HG02970 (cell line): ENCODE measurements around the gene FBXO17.
"Not testable (repeated sequence)": the region's sequence is repeated elsewhere in the genome, so short reads cannot be mapped to it uniquely, and the experiment has no call there.

Experiments
- ATAC-seq: cut with Tn5 transposase; IDR thresholded peaks from one replicate; pipeline ENCODE4 v1.9.1; 2021; ENCODE audit warnings: mild to moderate bottlenecking, moderate library complexity, moderate number of reproducible peaks; ENCODE audit not compliant: unreplicated experiment, low FRiP score

FBXO17 gene

GRCh38 chr19:38975214-38975860 lies at the start of gene FBXO17:
Gene FBXO17, minus strand, starts transcription at chr19:38975742. Its CDS starts 25,423 bp downstream, at chr19:38950319.
- no peak for ATAC-seq

GRCh38 chr19:39024875-39025641 lies 49.5 kb upstream of the FBXO17 start:
- no peak for ATAC-seq

GRCh38 chr19:39021063-39021462 lies 45.5 kb upstream of the FBXO17 start:
- ATAC-seq: no peak

GRCh38 chr19:39017646-39018045 lies 42.1 kb upstream of the FBXO17 start:
- no peak for ATAC-seq

- no peak for ATAC-seq
These were observed 41.5 kb upstream of the FBXO17 start for GRCh38 chr19:39017026-39017425.

GRCh38 chr19:39014037-39014436 lies 38.5 kb upstream of the FBXO17 start:
- ATAC-seq: no peak

GRCh38 chr19:39009001-39009400 lies 33.5 kb upstream of the FBXO17 start:
- ATAC-seq: no peak

GRCh38 chr19:39008137-39008536 lies 32.6 kb upstream of the FBXO17 start:
- ATAC-seq: no peak

- no peak for ATAC-seq
These were observed 31.6 kb upstream of the FBXO17 start for GRCh38 chr19:39007096-39007495.

GRCh38 chr19:39004403-39004802 lies 28.9 kb upstream of the FBXO17 start:
- no peak for ATAC-seq

- no peak for ATAC-seq
These were observed 28.3 kb upstream of the FBXO17 start for GRCh38 chr19:39003796-39004195.

GRCh38 chr19:39003188-39003587 lies 27.6 kb upstream of the FBXO17 start:
- ATAC-seq: no peak

GRCh38 chr19:39001041-39001440 lies 25.5 kb upstream of the FBXO17 start:
- no peak for ATAC-seq

GRCh38 chr19:38997576-38997975 lies 22.0 kb upstream of the FBXO17 start:
- ATAC-seq: not testable (repeated sequence)

- no peak for ATAC-seq
These were observed 17.7 kb upstream of the FBXO17 start for GRCh38 chr19:38993271-38993670.

- ATAC-seq: no peak
These were observed 15.6 kb upstream of the FBXO17 start for GRCh38 chr19:38990949-38991697.

- ATAC-seq: not testable (repeated sequence)
These were observed 14.1 kb upstream of the FBXO17 start for GRCh38 chr19:38989614-38990013.

- no peak for ATAC-seq
These were observed 13.6 kb upstream of the FBXO17 start for GRCh38 chr19:38989066-38989605.

- ATAC-seq: not testable (repeated sequence)
These were observed 13.1 kb upstream of the FBXO17 start for GRCh38 chr19:38988627-38989026.

GRCh38 chr19:38987745-38988144 lies 12.2 kb upstream of the FBXO17 start:
- ATAC-seq: not testable (repeated sequence)

- ATAC-seq: no peak
These were observed 9.7 kb upstream of the FBXO17 start for GRCh38 chr19:38985262-38985661.
